ENCODE results near the gene RBM23.

RBM23 gene

DNA sequence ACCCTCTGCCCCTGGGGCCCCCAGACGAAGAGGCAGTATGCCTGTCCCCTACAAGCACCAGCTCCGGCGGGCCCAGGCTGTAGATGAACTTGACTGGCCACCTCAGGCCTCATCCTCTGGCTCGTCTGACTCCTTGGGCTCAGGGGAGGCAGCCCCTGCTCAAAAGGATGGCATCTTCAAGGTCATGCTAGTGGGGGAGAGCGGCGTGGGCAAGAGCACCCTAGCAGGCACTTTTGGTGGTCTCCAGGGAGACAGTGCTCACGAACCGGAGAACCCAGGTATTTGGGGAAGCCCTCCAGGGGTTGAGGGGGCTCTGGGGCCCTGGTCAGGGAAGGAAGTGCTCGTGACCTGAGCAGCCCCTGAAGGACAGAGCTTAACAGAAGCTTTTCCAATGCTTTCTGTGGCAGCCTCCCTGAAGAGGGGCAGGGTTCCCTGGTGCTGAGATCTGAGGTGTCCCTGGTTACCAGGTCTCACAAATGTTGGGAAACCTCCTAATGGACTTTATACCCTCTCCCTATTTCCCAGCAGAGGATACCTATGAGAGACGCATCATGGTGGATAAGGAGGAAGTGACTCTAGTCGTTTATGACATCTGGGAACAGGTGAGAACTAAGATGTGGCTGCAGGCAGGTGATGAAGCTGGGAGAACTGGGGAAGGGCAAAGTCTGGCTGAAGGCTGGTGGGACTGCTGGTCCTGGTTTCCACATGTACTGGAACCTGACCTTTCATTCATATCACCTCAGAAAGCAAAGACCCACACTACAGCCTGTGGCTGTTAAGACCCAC is 34.0 kb downstream of the RBM23 start:
- FAIRE-seq: no peak

DNA sequence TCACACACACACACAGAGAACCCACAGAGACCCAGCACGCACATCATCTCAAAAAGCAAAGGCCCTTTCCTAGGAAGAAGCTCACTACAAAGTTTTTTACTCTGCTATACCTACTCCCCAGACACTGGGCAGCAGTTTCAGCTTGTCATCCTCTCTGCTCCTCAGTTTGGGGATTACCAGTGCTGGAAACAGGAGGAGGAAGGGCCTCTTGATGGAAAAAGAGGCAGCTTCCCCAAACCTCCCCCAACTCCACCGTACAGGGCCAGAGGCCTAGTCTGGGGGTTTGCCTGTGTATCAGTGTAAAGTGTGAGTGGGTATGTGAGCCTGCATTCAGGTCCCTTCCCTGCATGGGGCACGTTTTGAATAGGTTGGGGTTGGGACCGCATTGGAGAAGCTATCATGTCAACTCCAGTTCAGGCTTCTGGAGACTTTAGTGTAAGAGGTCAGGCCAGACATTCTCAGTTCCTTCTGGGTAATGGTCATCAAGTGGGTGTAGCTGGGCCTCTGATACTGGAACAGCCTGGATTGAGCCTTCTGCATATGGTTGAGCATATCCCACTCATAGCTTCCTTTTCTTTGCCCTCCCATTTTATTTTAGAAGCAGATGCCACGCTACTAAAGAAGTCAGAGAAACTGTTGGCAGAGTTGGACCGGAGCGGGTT is 34.7 kb downstream of the RBM23 start:
- no peak for FAIRE-seq

DNA sequence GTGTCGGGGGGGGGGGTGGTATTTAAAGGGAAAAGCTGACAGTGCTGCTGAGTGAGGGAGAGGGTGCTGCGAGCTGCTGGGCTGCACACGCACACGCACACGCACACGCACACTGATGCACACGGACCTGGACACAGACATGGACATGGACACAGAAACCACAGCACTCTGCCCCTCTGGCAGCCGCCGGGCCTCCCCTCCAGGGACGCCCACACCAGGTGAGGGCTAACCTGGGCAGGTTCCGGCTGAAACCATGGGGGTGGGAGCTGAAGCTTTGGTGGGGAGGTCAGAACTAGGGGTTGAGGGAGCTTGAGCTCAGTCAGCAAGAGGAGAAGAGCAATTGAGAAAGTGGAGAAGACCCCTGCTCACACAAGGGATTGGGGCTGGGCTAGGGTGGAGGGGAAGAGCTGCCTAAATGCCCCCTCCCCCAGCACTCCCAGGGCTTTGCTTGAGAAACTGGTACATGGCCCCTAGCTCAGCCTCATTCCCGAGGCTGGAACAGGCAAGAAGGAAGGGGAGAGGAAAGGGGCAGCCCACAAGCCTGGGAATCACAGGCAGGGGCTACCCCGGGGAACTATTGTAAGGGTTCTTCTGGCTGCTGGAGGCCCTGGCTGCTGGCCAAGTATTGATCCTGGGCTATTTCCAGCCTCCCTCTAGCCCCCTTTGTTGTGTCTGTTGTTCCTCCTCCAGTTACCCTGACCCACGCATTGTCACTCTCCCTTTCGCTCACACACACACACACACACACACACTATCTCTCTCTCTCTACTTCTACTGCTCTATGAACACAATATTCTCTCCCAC is 35.6 kb downstream of the RBM23 start, which contains the start of gene REM2:
TSS of gene REM2 (plus strand) at position 50 of the 804 bp plus-strand sequence. CDS start at position 116, 66 bp downstream.
- no peak for FAIRE-seq

DNA sequence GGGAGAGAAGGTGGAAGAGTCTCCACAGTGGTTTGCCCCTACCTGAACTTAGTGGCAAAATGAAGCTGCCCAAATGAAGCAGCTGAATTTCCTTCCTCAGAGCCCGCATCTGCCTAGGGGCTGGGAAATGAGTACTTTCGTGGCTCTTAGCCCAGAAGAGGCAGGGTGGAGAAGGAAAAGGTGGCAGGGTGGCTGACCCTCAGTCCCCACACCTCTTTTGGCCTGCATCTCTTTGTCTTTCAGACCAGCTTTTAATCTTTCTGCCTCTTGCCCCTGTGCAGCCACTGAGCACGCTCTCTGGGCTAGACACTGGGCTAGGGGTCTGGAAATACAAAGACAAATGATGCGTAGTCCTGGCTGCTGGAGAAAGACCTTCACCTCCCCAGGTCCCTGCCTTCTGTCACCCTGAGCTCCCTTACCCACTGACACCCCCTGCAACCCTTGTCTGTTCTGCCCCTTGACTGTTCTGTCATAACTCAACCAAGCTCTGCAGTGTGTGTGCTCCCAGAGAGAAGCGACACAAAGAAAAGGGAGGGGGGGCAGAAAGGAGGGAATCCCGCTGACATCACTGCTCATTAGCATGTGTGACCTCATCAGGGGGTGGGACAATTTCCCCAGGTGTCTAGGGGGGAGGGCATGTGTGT is 36.3 kb downstream of the RBM23 start:
- FAIRE-seq: no peak

DNA sequence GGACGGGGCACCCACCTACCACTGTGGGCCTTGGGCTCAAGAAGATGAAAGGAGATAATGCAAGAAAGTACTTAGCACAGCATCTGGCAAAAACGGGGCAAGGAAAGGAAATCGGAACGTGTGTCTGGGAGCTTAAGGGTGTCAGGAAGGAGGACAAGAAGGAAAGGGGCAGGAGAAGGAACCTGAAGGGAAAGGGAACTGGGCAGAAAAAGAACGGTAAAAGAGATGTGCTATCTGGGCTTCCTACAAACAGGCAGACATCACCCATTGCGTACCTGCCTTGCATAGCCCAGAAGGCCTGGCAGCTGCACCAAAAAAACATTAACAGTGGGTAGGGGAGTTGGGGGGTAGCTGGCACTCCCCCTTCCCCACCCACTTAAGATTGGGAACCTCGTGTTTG is 36.9 kb downstream of the RBM23 start:
- no peak for FAIRE-seq

DNA sequence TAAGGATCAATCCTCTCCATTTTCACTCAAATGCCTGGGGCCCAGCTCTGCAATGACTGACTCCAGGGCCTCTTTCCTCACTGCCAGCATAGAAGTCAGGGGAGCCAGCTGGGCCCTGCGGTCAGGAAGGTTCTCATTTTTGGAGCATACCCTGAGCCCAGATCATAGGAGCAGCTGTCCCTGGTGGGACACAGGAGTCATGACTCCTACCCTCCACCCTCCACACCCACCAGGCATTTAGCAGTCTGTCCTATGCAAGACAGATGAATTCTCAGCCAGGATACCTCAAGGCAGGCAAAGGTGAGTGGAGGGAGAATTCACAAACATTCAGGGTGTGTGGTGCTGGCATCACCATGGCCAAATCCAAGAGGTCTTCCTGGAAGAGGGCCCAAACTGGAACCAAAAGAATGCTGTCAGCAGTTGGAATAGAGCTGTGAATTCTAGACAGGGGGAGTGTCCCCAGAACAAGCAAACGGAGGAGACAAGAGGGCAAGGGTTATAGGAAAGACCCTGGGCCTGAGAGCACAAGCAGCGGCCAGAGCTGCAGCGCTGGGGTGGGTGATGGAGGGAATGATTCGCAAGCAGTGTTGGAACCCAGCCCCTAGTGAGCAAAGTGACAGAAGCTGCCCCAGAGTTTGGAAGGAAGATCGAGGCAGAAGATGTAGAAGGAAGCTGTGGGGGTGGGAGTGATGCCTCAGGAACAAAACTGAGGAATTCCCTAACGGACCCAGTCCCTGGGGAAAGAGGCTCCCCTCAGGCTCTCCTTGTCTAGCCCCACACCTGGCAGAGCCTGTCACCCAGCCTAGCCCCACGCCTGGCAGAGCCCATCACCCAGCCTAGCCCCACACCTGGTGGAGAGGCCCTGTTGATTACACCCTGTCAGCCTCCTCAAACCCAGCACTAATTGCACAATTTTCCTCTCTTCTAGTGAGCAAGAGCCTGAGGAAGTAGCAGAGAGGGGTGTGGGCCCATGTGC is 40.4 kb downstream of the RBM23 start:
- no peak for FAIRE-seq

DNA sequence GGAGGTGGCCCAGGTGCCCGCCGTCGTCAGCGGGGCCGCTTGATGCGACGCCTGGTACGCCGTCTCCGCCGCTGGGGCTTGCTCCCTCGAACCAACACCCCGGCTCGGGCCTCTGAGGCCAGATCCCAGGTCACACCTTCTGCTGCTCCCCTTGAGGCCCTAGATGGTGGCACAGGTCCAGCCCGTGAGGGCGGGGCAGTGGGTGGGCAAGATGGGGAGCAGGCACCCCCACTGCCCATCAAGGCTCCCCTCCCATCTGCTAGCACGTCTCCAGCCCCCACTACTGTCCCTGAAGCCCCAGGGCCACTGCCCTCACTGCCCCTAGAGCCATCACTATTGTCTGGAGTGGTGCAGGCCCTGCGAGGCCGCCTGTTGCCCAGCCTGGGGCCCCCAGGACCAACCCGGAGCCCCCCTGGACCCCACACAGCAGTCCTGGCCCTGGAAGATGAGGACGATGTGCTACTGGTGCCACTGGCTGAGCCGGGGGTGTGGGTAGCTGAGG is 41.9 kb downstream of the RBM23 start:
- no peak for FAIRE-seq

DNA sequence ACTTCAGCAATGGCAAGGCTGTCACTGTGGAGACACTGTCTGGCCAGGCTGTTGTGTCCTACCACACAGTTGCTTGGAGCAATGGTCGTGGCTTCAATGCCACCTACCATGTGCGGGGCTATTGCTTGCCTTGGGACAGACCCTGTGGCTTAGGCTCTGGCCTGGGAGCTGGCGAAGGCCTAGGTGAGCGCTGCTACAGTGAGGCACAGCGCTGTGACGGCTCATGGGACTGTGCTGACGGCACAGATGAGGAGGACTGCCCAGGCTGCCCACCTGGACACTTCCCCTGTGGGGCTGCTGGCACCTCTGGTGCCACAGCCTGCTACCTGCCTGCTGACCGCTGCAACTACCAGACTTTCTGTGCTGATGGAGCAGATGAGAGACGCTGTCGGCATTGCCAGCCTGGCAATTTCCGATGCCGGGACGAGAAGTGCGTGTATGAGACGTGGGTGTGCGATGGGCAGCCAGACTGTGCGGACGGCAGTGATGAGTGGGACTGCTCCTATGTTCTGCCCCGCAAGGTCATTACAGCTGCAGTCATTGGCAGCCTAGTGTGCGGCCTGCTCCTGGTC is 43.1 kb downstream of the RBM23 start:
- FAIRE-seq: no peak

DNA sequence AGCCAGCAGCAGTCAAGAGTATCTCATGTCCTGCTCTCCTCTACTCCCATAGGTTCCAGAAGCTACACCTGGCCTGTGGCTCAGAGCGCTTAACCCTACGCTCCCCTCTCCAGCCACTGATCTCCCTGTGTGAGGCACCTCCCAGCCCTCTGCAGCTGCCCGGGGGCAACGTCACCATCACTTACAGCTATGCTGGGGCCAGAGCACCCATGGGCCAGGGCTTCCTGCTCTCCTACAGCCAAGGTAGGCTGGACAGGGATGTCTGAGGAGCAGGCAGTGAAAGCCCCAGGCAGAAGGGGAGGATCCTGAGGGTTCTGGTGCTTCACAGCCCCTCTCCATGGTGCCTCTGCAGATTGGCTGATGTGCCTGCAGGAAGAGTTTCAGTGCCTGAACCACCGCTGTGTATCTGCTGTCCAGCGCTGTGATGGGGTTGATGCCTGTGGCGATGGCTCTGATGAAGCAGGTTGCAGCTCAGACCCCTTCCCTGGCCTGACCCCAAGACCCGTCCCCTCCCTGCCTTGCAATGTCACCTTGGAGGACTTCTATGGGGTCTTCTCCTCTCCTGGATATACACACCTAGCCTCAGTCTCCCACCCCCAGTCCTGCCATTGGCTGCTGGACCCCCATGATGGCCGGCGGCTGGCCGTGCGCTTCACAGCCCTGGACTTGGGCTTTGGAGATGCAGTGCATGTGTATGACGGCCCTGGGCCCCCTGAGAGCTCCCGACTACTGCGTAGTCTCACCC is 43.8 kb downstream of the RBM23 start:
- FAIRE-seq: no peak

DNA sequence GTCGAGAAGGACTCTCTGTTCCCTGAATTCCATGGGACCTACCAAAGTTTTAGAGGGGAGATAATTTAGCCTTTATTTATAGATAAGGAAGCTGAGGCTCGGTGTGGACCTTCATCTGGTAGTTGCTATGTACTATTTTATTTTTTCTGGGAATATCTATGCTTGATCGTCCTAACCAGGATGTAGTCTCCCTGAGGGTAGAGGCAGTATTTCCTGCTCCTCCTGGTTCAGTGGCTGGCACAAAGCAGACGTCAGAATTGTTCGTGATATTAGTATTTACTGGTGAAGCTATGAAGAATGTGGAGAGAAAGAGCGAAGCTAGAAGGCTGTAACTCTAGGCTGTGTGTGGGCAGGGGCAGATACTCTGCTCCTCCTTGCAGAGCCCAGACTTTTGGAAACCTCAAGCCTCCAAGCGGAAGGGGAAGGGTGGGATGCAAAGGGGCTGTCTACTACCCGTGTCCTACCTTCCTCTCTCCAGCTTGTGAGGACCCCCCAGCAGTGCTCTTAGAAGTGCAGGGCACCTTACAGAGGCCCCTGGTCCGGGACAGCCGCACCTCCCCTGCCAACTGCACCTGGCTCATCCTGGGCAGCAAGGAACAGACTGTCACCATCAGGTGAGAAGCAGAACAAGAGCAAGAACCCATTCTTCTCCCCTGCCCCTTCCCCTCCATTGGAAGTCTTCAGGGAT is 46.0 kb downstream of the RBM23 start:
- FAIRE-seq: no peak

DNA sequence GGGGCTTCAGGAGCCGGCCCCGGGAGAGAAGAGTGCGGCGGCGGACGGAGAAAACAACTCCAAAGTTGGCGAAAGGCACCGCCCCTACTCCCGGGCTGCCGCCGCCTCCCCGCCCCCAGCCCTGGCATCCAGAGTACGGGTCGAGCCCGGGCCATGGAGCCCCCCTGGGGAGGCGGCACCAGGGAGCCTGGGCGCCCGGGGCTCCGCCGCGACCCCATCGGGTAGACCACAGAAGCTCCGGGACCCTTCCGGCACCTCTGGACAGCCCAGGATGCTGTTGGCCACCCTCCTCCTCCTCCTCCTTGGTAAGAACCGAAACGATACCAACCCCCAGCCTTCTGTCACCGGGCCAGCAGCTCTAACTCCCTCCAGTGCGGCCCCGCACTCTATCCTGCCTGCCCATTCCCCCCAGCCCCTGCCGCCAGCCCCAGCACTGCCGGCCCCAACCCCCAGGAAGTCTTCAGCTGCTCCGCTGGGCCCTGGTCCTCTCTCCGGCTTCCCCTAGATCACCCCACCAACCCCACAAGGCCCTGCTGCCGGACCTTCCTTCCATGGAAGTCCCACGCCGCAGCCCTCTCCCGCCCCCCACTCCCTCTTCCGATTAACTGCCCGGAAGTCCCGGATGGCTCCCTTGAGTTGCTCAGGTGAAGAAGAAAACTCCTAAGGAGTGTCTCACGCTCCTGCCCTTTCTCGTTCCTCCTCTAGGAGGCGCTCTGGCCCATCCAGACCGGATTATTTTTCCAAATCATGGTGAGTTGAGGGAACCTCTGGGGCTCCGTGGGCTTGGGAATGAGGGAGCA is 46.7 kb downstream of the RBM23 start:
- no peak for FAIRE-seq

DNA sequence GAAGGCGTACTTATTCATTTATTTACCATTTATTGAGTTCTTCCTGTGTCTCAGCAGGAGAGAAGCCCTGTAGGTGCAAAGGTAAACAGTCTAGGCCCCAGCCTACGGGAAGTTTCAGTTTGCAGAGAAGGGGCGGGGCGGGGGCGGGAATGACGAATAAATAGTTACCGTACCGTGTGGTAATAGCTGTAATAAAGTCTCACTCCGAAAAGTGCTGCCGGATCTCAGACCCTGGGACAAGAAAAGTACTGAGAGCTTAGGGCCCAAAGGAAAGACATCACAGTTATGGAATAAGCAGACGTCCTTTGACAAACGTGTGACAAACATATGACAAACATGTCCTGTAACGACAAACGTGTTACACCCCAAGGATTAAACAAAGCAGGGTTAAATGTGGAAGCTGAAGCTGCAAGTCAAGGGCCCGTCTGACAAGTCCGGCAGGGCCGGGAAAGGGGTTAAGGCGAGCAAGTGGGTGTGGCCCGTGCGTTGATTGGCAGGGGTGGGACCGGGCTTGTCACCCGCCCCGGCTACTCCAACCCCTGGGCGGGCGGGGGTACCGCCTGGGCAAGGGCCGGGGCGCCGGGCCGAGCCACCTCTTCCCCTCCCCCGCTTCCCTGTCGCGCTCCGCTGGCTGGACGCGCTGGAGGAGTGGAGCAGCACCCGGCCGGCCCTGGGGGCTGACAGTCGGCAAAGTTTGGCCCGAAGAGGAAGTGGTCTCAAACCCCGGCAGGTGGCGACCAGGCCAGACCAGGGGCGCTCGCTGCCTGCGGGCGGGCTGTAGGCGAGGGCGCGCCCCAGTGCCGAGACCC is 47.5 kb downstream of the RBM23 start, which contains the start of gene LRP10:
TSS of gene LRP10 (plus strand) at position 517 of the 809 bp plus-strand sequence. CDS start 564 bp downstream, outside the sequence.
- no peak for FAIRE-seq

DNA sequence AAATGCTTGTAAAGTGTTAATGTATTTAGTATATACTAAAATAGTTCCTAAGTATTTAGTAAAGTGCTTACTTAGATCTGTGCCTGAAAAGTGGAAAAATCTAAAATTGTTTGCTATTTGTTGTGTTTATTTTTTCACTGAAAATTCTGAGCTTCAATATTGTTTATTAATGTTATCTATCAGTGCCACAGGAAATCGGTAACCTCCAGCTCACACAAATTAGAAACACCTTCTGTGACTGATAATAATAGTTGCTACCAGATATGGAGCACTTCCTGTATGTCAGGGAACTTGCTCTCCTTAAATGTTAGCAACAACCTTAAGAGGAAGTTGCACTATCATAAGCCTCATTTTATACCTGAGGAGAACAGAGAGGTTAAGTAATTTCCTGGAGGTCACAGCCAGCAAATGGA is 48.1 kb downstream of the RBM23 start:
- no peak for FAIRE-seq

DNA sequence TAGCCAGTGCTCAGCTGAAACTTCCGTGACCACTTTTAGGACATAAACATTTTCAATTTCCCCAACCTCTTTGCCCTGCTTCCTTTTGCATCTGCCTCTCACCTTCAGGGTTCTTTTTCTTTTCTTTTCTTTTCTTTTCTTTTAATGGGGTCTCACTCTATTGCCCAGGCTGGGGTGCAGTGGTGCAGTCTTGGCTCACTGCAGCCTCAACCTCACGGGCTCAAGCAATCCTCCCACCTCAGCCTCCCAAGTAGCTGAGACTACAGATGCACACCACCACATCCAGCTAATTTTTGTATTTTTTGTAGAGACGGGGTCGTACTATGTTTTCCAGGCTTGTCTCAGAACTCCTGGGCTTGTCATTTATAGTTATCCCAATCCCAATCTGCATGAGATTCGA is 52.1 kb downstream of the RBM23 start:
- no peak for FAIRE-seq

DNA sequence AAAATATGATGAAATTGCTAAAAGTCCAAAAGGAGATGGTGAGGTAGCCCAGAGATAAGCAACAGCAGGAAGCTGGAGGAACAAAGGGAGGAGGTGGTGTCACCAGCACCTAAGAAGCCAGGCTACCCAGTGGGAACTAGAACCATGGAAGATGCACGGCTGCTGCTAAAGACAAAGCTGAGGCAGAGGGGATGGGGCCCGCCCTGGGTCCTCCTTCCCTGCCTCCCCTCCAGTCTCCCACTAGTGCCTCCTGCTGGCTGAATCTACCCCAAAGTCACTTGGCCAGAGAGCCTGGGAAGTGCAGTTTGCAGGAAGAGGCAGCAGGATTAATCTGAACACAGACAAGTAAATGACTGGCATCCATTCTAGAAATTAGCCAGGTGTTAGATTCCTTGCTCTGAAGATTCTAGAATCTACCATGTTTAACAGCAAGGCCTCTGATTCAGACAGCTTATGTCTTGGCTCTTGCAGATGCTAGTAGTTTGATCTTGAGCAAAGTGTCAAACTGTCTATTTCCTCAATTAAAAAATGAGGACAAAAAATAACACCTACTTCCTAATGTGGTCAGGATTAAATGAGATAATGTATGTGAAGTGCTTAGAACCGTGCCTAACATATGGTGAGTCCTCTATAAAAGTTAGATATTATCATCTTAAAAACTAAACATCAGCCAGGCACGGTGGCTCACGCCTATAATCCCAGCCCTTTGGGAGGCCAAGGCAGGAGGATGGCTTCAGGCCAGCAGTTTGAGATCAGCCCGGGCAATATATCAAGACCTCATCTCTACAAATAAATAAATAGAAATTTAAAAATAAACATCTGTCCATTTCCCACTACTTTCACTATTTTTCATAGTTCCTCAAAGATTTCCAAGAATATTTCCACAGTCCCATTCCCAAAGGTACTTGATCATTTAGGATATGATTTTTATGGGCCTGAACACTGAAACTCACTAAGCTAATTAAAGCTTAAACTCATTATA is 53.2 kb downstream of the RBM23 start:
- no peak for FAIRE-seq

DNA sequence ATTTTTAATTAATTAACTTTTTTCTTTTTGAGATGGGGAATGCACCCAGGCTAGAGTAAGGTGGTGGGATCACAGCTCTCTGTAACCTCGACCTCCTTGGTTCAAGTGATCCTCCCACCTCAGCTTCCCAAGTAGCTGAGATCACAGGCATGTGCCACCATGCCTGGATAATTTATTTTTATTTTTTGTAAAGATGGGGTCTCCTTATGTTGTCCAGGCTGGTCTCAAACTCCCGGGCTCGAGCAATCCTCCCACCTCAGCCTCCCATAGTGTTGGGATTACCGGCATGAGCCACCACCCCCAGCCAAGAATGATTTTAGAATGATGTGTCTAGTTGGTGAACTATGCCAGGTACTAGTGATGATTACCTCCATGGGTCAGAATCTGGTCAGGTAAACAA is 54.0 kb downstream of the RBM23 start:
- FAIRE-seq: no peak

DNA sequence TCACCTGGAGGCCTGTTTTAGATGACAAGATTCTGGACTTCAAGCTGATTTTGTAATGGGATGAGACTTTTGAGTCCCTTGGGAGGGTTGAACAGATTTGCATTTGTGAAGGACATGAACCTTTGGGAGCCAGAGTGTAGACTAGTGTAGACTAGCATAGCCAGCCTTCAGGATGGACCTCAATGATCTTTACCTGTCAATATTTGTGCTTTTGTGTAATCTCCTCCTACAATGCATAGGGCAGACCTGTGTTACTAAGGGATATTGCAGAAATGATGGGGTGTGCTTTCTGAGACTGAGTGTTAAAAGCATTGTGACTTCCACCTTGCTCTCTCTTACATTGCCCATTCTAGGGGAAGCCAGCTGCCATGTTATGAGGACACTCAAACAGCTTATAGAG is 57.3 kb downstream of the RBM23 start:
- no peak for FAIRE-seq

Measured in islet of Langerhans (tissue), 1 donor.